Measurements from ENCODE around the gene HTN1. TPM values are rescaled to one million over a fixed set of nuclear protein-coding genes. Genes with fewer than 3 reads are reported as not detected.
"Not testable (repeated sequence)": the region's sequence is repeated elsewhere in the genome, so short reads cannot be mapped to it uniquely, and the experiment has no call there.

Gene HTN1
- total RNA-seq, 1 donor: not detected

DNA sequence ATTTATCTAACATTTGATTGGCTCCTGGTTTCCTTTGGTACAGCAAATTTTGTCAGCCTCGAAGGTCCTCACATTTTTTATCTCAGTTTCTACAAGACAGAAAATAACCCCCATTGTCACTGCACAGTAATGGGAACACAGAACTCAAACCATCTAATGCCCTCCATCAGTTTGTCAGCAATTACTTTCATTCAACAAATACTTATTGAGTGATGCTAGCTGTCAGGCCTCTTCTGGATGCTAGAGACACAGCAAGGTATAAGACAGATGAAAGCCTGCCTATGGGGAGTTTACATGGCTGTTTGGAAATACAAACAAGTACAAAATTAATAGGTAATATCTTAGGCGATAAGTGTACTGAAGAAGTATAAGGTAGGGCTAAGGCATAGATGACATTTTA is 27.0 kb upstream of the HTN1 start:
- Histone ChIP-seq H3K79me2 (ENCODE audit: insufficient read depth, low read length) (no peaks in the 10 kb centered on the region), H3K9me3 (ENCODE audit: low read depth, low read length) (no peaks in the 10 kb centered on the region), H2AFZ (ENCODE audit: low read length) (no peak overlapping the region), H3K4me2 (ENCODE audit: insufficient read depth, low read length) (no peak overlapping the region), H3K4me3 (ENCODE audit: insufficient read depth, low read length) (no peak overlapping the region), H3K4me1 (ENCODE audit: insufficient read depth, low read length) (no peaks in the 10 kb centered on the region), H3K27me3 (ENCODE audit: insufficient read depth, low read length) (no peaks in the 10 kb centered on the region), H4K20me1 (ENCODE audit: insufficient read depth, low read length) (no peaks in the 10 kb centered on the region), H3K36me3 (ENCODE audit: insufficient read depth, low read length) (no peaks in the 10 kb centered on the region), H3K27ac (ENCODE audit: low read depth, low read length) (no peak overlapping the region)
- DNase-seq (ENCODE audit: insufficient read length, low spot score, missing footprints): no peak
- TF ChIP-seq CTCF (IDR thresholded peaks at IDR 0.05; ENCODE audit: extremely low read depth, low read depth, low read length): no peak

GRCh38 chr4:70027011-70027410 is 23.2 kb upstream of the HTN1 start:
- Histone ChIP-seq H3K4me2 (ENCODE audit: insufficient read depth, low read length) (no peak overlapping the region), H3K4me3 (ENCODE audit: insufficient read depth, low read length) (no peak overlapping the region), H2AFZ (ENCODE audit: low read length) (no peak overlapping the region), H3K36me3 (ENCODE audit: insufficient read depth, low read length) (no peaks in the 10 kb centered on the region), H3K27me3 (ENCODE audit: insufficient read depth, low read length) (no peaks in the 10 kb centered on the region), H3K4me1 (ENCODE audit: insufficient read depth, low read length) (no peaks in the 10 kb centered on the region), H3K27ac (ENCODE audit: low read depth, low read length) (no peak overlapping the region), H3K9me3 (ENCODE audit: low read depth, low read length) (no peaks in the 10 kb centered on the region), H3K79me2 (ENCODE audit: insufficient read depth, low read length) (no peaks in the 10 kb centered on the region), H4K20me1 (ENCODE audit: insufficient read depth, low read length) (no peaks in the 10 kb centered on the region)
- no peak for TF ChIP-seq CTCF (IDR thresholded peaks at IDR 0.05; ENCODE audit: extremely low read depth, low read depth, low read length)
- no peak for DNase-seq (ENCODE audit: insufficient read length, low spot score, missing footprints)

DNA sequence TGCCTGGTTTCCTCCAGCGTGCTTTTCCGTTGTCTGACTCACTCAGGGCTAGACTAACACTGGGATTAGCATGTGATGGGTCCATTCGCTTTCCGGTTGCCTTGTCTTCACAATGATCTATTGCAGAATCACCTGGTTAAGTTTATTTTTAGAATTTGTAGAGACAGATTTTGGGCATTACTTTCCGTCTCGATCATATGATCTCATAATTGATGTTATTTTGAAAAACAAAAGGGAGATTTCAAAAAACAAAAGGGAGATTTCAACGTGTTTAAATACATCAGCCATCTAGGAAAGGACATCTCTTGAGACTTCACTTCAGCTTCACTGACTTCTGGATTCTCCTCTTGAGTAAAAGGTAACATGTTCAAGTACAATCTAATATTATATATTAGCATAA is 22.1 kb upstream of the HTN1 start, which contains the start of gene HTN3:
Gene HTN3 (plus strand): TSS at position 301 of the 400 bp plus-strand sequence. CDS start 2,282 bp downstream, outside the sequence.
- not testable (repeated sequence) for DNase-seq (ENCODE audit: insufficient read length, low spot score, missing footprints); H2AFZ ChIP-seq (ENCODE audit: low read length); H3K4me2 ChIP-seq (ENCODE audit: insufficient read depth, low read length); H4K20me1 ChIP-seq (ENCODE audit: insufficient read depth, low read length); H3K27ac ChIP-seq (ENCODE audit: low read depth, low read length); H3K4me3 ChIP-seq (ENCODE audit: insufficient read depth, low read length); H3K79me2 ChIP-seq (ENCODE audit: insufficient read depth, low read length); H3K36me3 ChIP-seq (ENCODE audit: insufficient read depth, low read length); H3K9me3 ChIP-seq (ENCODE audit: low read depth, low read length); H3K27me3 ChIP-seq (ENCODE audit: insufficient read depth, low read length); H3K4me1 ChIP-seq (ENCODE audit: insufficient read depth, low read length)

GRCh38 chr4:70037559-70037958 is 12.7 kb upstream of the HTN1 start:
- not testable (repeated sequence) for H3K27ac ChIP-seq (ENCODE audit: low read depth, low read length); H2AFZ ChIP-seq (ENCODE audit: low read length); H4K20me1 ChIP-seq (ENCODE audit: insufficient read depth, low read length); H3K4me1 ChIP-seq (ENCODE audit: insufficient read depth, low read length); H3K9me3 ChIP-seq (ENCODE audit: low read depth, low read length); H3K4me2 ChIP-seq (ENCODE audit: insufficient read depth, low read length); H3K27me3 ChIP-seq (ENCODE audit: insufficient read depth, low read length); DNase-seq (ENCODE audit: insufficient read length, low spot score, missing footprints); H3K4me3 ChIP-seq (ENCODE audit: insufficient read depth, low read length); H3K36me3 ChIP-seq (ENCODE audit: insufficient read depth, low read length); H3K79me2 ChIP-seq (ENCODE audit: insufficient read depth, low read length)

DNA sequence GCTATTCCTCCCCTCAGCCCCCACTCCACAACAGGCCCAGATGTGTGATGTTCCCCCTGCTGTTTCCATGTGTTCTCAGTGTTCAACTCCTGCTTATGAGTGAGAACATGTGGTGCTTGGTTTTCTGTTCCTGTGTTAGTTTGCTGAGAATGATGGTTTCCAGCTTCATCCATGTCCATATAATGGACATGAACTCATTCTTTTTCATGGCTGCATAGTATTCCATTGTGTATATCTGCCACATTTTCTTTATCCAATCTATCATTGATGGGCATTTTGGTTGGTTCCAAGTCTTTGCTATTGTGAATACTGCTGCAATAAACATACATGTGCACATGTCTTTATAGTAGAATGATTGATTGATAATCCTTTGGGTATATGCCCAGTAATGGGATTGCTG is 10.3 kb upstream of the HTN1 start:
- H3K79me2 ChIP-seq (ENCODE audit: insufficient read depth, low read length); H3K27ac ChIP-seq (ENCODE audit: low read depth, low read length); H3K27me3 ChIP-seq (ENCODE audit: insufficient read depth, low read length); H3K4me1 ChIP-seq (ENCODE audit: insufficient read depth, low read length); H3K4me3 ChIP-seq (ENCODE audit: insufficient read depth, low read length); DNase-seq (ENCODE audit: insufficient read length, low spot score, missing footprints); H3K9me3 ChIP-seq (ENCODE audit: low read depth, low read length); H2AFZ ChIP-seq (ENCODE audit: low read length); H4K20me1 ChIP-seq (ENCODE audit: insufficient read depth, low read length); H3K4me2 ChIP-seq (ENCODE audit: insufficient read depth, low read length); H3K36me3 ChIP-seq (ENCODE audit: insufficient read depth, low read length): not testable (repeated sequence)
